Measurements from ENCODE around the gene NDUFS7. TPM values are rescaled to one million over a fixed set of nuclear protein-coding genes. Genes with fewer than 3 reads are reported as not detected.

The NDUFS7 gene
- total and polyA plus RNA-seq, 7 experiments from 2014 or later: 48.4 to 232 (median 68.7) TPM

GRCh38 chr19:1421958-1422305 is 38.2 kb downstream of the NDUFS7 start:
- Histone ChIP-seq H3K4me3 (ENCODE audit: low read length) (no peak overlapping the region), H3K9me3 (ENCODE audit: control insufficient read depth in 2 of 3, low read length in 3 of 3) (no peaks in the 10 kb centered on the region), H3K36me3 (ENCODE audit: control insufficient read depth in 2 of 3, insufficient read depth in 3 of 3, low read length in 3 of 3) (peaks cover 10 to 96% (median 30%) of the 10 kb centered on the region in 3 experiments), H3K4me1 (ENCODE audit: control insufficient read depth in 2 of 2, insufficient read depth in 2 of 2, low read length in 2 of 2) (no peaks in the 10 kb centered on the region), H3K27me3 (ENCODE audit: control insufficient read depth in 2 of 2, insufficient read depth in 2 of 2, low read length in 2 of 2) (no peaks in the 10 kb centered on the region), H3K27ac (ENCODE audit: low read depth, low read length) (no peak overlapping the region)
- DNase-seq (no peak), ATAC-seq (no peak)
- H3K4me3 Mint-ChIP-seq: no peak overlapping the region
- H3K9me3 Mint-ChIP-seq: peaks cover 0 to 2% (median 0%) of the 10 kb centered on the region in 11 donors
- H3K4me1 Mint-ChIP-seq: peaks cover 7 to 24% (median 11%) of the 10 kb centered on the region in 7 donors
- ChIA-PET POLR2A (no interaction called here), CTCF (no interaction called here)
- H3K36me3 Mint-ChIP-seq: peaks cover 8 to 37% (median 14%) of the 10 kb centered on the region in 5 donors
- no peak overlapping the region for H3K27ac Mint-ChIP-seq
- H3K27me3 Mint-ChIP-seq: no peaks in the 10 kb centered on the region
- intact Hi-C loops (cut with micrococcal nuclease): no loop called here

DNA sequence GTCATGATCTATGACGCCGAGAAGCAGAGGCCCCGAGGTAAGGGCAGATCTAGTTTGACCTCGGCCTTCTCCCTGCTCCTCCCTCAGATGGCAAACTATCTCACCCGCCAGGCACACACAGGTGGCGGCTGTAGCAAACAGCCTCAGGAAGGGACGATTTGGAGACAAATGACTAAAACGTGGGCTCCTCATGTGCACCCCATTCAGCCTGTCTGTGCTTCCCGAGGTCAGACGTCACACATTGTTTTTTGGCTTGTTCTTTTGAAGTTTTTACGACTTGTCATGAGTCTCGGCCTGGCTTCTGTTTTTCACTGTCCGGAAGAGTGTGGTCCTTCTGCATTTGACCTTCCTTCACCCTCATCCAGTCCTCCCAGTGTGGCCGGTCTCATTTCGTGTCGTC is 38.7 kb downstream of the NDUFS7 start:
- Histone ChIP-seq H3K4me1 (ENCODE audit: control insufficient read depth in 2 of 2, insufficient read depth in 2 of 2, low read length in 2 of 2) (no peaks in the 10 kb centered on the region), H3K9me3 (ENCODE audit: control insufficient read depth in 2 of 3, low read length in 3 of 3) (no peaks in the 10 kb centered on the region), H3K27ac (ENCODE audit: low read depth, low read length) (no peak overlapping the region), H3K27me3 (ENCODE audit: control insufficient read depth in 2 of 2, insufficient read depth in 2 of 2, low read length in 2 of 2) (no peaks in the 10 kb centered on the region), H3K36me3 (ENCODE audit: control insufficient read depth in 2 of 3, insufficient read depth in 3 of 3, low read length in 3 of 3) (peaks cover 10 to 97% (median 30%) of the 10 kb centered on the region in 3 experiments), H3K4me3 (ENCODE audit: low read length) (no peak overlapping the region)
- ATAC-seq: no peak
- CTCF ChIA-PET: no interaction called here
- Mint-ChIP-seq H3K27me3 (no peaks in the 10 kb centered on the region), H3K9me3 (peaks cover 0 to 2% (median 0%) of the 10 kb centered on the region in 11 donors), H3K36me3 (peaks cover 8 to 35% (median 14%) of the 10 kb centered on the region in 5 donors), H3K4me1 (peaks cover 4 to 22% (median 7%) of the 10 kb centered on the region in 7 donors), H3K27ac (peak overlapping the region in 1 of 9 donors; percentile 19), H3K4me3 (no peak overlapping the region)
- no peak for DNase-seq
- POLR2A ChIA-PET: no interaction called here
- intact Hi-C loops (cut with micrococcal nuclease): no loop called here

- H3K9me3 Mint-ChIP-seq: peaks cover 0 to 2% (median 0%) of the 10 kb centered on the region in 11 donors
- H3K4me3 ChIP-seq (ENCODE audit: low read length): no peak overlapping the region
- H3K27me3 Mint-ChIP-seq: no peaks in the 10 kb centered on the region
- no peaks in the 10 kb centered on the region for H3K4me1 ChIP-seq (ENCODE audit: control insufficient read depth in 2 of 2, insufficient read depth in 2 of 2, low read length in 2 of 2)
- H3K9me3 ChIP-seq (ENCODE audit: control insufficient read depth in 2 of 3, low read length in 3 of 3): no peaks in the 10 kb centered on the region
- ATAC-seq: no peak
- peaks cover 8 to 32% (median 12%) of the 10 kb centered on the region in 5 donors for H3K36me3 Mint-ChIP-seq
- no peak overlapping the region for H3K4me3 Mint-ChIP-seq
- intact Hi-C loops (cut with micrococcal nuclease): no loop called here
- H3K27ac Mint-ChIP-seq: no peak overlapping the region
- H3K27ac ChIP-seq (ENCODE audit: low read depth, low read length): no peak overlapping the region
- POLR2A ChIA-PET: no interaction called here
- DNase-seq: no peak
- peaks cover 10 to 97% (median 30%) of the 10 kb centered on the region in 3 experiments for H3K36me3 ChIP-seq (ENCODE audit: control insufficient read depth in 2 of 3, insufficient read depth in 3 of 3, low read length in 3 of 3)
- no peaks in the 10 kb centered on the region for H3K27me3 ChIP-seq (ENCODE audit: control insufficient read depth in 2 of 2, insufficient read depth in 2 of 2, low read length in 2 of 2)
- CTCF ChIA-PET: no interaction called here
- peaks cover 0 to 16% (median 4%) of the 10 kb centered on the region in 7 donors for H3K4me1 Mint-ChIP-seq
Observed at GRCh38 chr19:1422943-1423342, 39.2 kb downstream of the NDUFS7 start.

DNA sequence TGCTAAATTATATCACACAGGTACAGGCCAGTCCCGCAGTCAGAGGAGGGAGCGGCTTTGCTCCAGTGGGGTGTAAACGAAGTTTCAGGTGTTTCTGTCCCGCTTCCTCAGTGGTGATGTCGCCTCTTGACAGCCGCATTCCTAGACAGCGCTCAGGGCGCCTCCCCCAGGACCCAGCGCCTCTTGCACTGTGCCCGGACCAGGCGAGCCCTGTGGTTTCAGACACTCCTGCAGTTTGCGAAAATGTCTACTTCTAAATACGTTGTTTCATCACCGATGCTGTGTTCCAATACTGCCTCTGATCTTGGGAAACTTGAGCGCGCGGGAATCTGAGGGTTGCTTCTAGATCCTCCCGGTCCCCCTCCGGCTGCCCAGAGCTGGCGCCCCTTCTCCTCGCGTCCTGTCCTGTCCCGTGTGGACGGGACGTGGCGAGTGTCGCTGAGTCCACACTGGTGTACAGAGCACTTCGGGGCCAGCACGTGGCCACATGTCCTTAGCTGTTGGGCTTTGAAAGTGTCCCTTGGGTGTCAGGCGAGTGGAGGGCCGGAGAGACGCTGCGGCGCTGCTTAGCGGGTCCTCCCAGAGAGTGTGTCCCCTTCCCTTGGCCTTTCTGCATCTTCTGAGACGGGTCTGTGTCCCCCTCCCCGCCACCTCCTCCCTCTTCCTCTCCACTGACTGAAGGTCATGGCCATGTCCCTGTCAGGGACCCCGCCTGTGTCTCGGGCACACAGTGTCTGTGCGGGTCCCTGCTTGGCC is 39.9 kb downstream of the NDUFS7 start:
- no peak overlapping the region for H3K27ac ChIP-seq (ENCODE audit: low read depth, low read length)
- H3K27me3 Mint-ChIP-seq: no peaks in the 10 kb centered on the region
- H3K9me3 ChIP-seq (ENCODE audit: control insufficient read depth in 2 of 3, low read length in 3 of 3): no peaks in the 10 kb centered on the region
- ChIA-PET POLR2A (no interaction called here), CTCF (no interaction called here)
- H3K27me3 ChIP-seq (ENCODE audit: control insufficient read depth in 2 of 2, insufficient read depth in 2 of 2, low read length in 2 of 2): no peaks in the 10 kb centered on the region
- H3K9me3 Mint-ChIP-seq: peaks cover 0 to 2% (median 0%) of the 10 kb centered on the region in 11 donors
- ATAC-seq: peak; percentile 21
- H3K4me3 Mint-ChIP-seq: no peak overlapping the region
- peak overlapping the region in 1 of 9 donors; percentile 14 for H3K27ac Mint-ChIP-seq
- H3K4me3 ChIP-seq (ENCODE audit: low read length): no peak overlapping the region
- H3K36me3 Mint-ChIP-seq: peaks cover 8 to 35% (median 12%) of the 10 kb centered on the region in 5 donors
- no peak for DNase-seq
- no peaks in the 10 kb centered on the region for H3K4me1 ChIP-seq (ENCODE audit: control insufficient read depth in 2 of 2, insufficient read depth in 2 of 2, low read length in 2 of 2)
- peaks cover 10 to 95% (median 30%) of the 10 kb centered on the region in 3 experiments for H3K36me3 ChIP-seq (ENCODE audit: control insufficient read depth in 2 of 3, insufficient read depth in 3 of 3, low read length in 3 of 3)
- intact Hi-C loops (cut with micrococcal nuclease): no loop called here
- peaks cover 0 to 12% (median 4%) of the 10 kb centered on the region in 7 donors for H3K4me1 Mint-ChIP-seq

GRCh38 chr19:1424192-1424955 is 40.7 kb downstream of the NDUFS7 start:
- Histone ChIP-seq H3K4me3 (ENCODE audit: low read length) (no peak overlapping the region), H3K36me3 (ENCODE audit: control insufficient read depth in 2 of 3, insufficient read depth in 3 of 3, low read length in 3 of 3) (peaks cover 10 to 95% (median 22%) of the 10 kb centered on the region in 3 experiments), H3K9me3 (ENCODE audit: control insufficient read depth in 2 of 3, low read length in 3 of 3) (no peaks in the 10 kb centered on the region), H3K27ac (ENCODE audit: low read depth, low read length) (no peak overlapping the region), H3K27me3 (ENCODE audit: control insufficient read depth in 2 of 2, insufficient read depth in 2 of 2, low read length in 2 of 2) (no peaks in the 10 kb centered on the region), H3K4me1 (ENCODE audit: control insufficient read depth in 2 of 2, insufficient read depth in 2 of 2, low read length in 2 of 2) (no peaks in the 10 kb centered on the region)
- intact Hi-C loops (cut with micrococcal nuclease): no loop called here
- Mint-ChIP-seq H3K4me1 (peaks cover 0 to 10% (median 4%) of the 10 kb centered on the region in 7 donors), H3K9me3 (peaks cover 0 to 2% (median 0%) of the 10 kb centered on the region in 11 donors), H3K27me3 (no peaks in the 10 kb centered on the region), H3K27ac (no peak overlapping the region), H3K36me3 (peaks cover 8 to 31% (median 11%) of the 10 kb centered on the region in 5 donors), H3K4me3 (no peak overlapping the region)
- POLR2A ChIA-PET: interaction anchor here (0.6 kb wide), 1 partner anchor 579 kb away, joined by 5 read pairs; no protein-coding TSS in a partner anchor
- CTCF ChIA-PET: no interaction called here
- ATAC-seq: no peak
- no peak for DNase-seq

DNA sequence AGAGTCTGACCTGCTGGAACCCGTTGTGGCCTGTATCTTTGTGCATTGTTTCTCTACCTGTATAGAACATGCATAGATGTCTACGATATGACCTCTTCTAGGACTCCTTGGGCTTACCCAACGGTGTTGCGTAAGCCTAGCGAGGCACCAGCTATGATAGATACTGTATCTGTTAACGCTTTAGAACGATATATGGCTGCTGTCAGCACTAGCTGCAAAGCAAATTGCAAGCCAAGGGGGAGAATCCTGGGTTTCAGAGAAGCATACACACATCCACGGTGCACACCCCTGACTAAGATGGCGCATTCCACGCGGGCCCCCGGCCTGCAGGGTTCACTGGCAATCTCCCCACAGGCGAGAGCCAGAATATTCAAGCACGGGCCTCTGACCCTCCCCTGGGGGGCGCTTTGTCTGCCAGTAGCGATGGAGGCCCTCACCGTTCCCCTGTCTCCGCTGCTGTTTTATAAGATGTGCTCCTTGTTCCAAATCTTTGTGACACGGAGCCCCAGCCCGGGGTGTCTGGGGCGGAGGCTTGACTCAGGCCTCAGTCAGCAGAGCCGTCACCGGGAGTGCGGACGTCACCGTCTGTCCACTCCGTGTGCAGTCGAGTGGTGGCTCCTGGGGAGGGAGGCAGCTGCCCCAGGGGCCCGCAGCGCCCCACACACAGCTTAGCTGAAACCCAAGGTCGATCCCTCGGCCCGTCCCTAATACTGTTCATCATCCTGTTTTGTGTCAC is 41.6 kb downstream of the NDUFS7 start:
- no peak for ATAC-seq
- Histone ChIP-seq H3K9me3 (ENCODE audit: control insufficient read depth in 2 of 3, low read length in 3 of 3) (no peaks in the 10 kb centered on the region), H3K36me3 (ENCODE audit: control insufficient read depth in 2 of 3, insufficient read depth in 3 of 3, low read length in 3 of 3) (peaks cover 10 to 97% (median 22%) of the 10 kb centered on the region in 3 experiments), H3K4me3 (ENCODE audit: low read length) (no peak overlapping the region), H3K4me1 (ENCODE audit: control insufficient read depth in 2 of 2, insufficient read depth in 2 of 2, low read length in 2 of 2) (no peaks in the 10 kb centered on the region), H3K27ac (ENCODE audit: low read depth, low read length) (no peak overlapping the region), H3K27me3 (ENCODE audit: control insufficient read depth in 2 of 2, insufficient read depth in 2 of 2, low read length in 2 of 2) (no peaks in the 10 kb centered on the region)
- DNase-seq: no peak
- Mint-ChIP-seq H3K27ac (peak overlapping the region in 1 of 9 donors; percentile 49), H3K36me3 (peaks cover 6 to 26% (median 8%) of the 10 kb centered on the region in 5 donors), H3K4me3 (no peak overlapping the region), H3K4me1 (peaks cover 0 to 8% (median 4%) of the 10 kb centered on the region in 7 donors), H3K27me3 (no peaks in the 10 kb centered on the region), H3K9me3 (peaks cover 0 to 2% (median 0%) of the 10 kb centered on the region in 11 donors)
- intact Hi-C loops (cut with micrococcal nuclease): no loop called here
- ChIA-PET CTCF (no interaction called here), POLR2A (no interaction called here)

Measured in naive thymus-derived CD4-positive, alpha-beta T cell (primary cell).